Activated CD4-positive, alpha-beta T cell treated with anti-CD3 and anti-CD28 coated beads for 1 hour (primary cell): ENCODE results near the gene AFDN.

ENCODE experiments used
- DNase-seq: peaks from one replicate; pipeline ENCODE4 v3.0.0-alpha.2; 2020

The AFDN gene

DNA sequence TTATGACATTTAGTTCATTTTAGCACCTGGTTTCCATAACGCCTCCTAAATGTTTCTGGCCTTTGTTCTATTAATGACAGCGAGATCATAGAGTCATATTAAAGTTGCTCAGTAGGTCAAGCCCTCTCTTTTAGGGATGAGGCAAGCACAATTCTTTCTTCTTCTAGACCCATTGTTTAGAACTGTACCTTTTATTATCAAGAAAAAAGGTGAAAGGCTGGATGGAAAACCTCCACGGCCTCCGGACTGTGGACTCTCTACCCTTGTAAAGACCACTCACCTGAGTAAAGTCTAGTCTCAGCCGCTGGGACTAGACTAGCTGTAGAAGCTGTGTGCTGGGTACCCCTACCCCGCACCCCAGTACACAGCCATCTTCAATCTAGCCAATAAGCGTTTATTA is 6.0 kb upstream of the AFDN start:
- no peak for DNase-seq

DNA sequence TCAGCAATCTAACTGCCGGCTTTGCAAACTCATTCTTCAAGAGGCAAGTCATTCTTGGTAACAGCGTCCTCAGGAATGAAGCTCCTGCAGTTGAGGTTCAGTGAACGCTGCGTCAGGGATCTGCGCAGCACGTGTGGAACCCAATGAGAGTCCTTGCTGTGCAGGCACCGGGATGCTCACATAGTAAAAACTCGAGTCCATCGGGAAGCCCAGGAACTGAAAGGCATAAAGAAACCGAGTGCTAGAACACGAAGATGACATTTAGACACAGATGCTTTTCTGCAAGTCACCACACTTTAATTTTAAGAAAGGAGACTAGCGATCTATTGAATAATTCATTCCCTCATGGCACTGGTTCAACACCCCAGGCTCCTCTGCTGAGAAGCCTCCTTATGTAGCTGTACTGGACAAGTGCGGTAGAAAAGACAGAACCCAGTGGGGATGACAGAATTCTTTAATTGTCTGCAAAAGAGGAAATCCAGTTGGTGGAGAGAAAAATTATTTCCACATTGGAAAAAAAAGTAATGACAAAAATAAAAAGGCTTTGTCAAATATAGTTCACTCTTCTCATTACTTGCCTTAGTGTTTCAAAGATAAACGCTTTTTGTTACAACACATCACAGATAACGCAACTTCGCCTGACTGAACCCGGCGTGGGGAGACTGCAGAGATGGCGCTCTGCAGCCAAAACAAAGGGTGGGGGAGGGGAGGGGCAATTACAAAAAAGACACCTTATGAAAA is 1.9 kb upstream of the AFDN start:
- no peak for DNase-seq

DNA sequence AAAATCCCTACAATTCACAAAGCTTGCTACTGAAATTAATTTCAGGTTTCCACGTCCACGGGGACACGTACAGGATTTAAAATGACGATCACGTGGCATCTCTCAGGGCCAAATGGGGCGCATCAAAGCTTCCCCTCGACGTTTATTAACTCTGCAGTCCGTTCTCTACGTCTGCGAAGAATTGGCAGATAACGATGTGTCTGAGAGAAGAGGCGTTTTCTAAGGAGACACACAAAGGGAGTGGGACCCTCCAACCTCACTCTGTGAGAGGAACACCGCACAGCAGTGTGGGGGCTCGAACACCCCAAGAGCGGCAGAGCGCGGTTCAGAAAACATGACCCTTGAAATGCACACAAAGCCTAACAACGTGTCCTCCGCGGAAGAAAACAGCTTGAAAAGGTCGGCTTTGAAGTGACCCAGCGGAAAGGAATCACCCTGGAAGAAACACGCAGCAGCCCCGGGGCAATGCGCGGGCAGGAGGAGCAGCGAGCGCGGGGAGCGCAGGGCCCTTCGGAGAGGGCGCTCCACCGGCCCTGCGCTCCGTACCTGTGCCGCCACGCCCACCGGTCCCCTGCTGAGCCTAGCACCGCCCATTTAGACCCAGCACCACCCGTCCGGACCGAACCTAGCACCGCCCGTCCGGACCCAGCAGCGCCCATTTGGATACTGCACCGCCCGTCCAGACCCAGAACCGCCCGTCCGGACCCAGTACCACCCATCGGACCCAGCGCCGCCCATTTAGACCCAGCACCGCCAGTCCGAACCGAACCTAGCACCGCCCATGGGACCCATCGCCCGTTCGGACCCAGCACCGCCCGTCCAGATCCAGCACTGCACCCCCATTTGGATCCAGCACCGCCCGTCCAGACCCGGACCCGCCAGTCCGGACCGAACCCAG is 1.1 kb upstream of the AFDN start:
- no peak for DNase-seq

DNA sequence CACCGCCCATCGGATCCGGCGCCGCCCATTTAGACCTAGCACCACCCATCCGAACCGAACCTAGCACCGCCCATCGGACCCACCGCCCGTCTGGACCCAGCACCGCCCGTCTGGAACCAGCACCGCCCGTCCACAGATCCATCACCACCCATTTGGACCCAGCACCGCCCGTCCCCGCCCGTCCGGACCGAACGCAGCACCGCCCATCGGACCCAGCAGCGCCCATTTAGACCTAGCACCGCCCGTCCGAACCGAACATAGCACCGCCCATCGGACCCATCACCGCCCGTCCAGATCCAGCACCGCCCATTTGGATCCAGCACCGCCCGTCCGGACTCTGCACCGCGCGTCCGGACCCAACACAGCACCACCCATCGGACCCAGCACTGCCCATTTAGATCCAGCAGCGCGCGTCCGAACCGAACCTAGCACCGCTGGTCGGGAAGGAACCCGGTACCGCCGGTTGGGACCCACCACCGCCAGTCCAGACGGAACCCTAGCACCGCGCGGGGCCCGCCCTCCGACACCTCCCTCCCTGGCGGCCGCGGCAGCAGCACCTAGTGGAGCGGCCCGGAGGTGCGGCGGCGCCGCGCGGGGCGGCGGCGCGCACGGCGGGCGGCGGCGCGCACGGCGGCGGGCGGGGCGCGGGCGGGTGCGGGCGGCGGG is 348 bp upstream of the AFDN start:
- peak; percentile 57 for DNase-seq

DNA sequence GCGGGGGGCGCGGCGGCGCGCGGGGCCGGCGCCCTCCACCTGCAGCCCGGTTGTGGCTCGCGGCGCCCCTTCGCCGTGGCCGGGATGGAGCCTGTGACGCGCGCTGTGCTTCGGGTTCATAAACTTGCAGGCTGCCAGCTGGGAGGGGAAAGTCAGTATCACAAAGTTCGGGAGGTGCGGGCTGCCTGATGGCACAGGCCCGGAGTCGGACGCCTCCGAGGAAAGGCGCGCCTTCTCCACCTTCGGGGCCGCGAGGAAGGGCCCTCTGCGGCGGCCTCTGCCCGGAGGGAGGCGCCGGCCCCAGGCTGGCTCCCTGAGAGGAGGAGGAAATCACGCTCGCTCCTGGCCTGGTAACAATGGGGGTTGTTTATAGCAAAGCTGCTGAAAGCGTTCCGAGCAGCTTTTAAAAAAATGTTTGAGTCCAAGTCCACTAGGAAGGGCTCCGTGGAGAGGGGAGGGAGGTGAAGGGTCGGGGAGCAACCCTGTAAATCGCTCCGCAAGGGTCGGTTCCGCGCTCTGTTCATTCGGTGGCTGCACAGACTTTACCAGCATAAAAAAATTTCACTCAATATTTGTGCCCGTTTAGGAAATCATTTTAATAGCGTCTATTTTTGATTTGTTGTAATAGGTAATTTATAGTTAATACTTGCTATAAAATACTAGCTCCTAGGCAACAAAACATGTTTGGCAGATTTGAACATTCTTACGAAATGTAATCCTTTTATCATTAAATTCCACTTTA is 1.0 kb downstream of the AFDN start:
- DNase-seq = no peak

DNA sequence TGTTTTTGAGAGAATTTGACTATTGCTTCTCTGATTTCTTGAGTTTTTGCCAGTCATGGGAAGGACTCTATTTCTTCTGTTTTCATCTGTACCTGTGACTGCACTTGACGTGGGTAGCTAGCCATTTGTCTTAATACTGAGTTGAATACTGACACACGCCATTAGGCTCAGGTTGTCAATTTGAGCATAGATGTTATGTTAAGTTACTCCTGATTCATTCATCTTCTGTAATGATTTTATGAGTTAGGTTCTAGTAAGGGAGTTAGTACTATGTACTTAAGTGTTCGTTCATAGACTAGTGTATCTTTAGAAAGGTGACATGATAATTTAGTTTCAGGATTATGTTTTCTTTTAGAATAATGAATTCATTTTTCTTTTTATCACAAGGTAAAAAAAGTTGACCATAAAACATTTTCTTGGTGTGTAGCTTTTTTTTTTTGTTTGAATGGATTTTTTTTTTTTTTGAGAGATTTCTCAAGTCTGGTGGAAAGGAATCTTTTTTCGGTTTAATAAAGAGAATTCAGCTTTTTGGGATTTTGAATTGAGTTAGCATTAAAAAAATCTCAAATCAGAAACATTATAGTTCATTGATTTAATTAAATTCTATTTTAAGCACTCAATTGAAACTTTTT is 1.7 kb downstream of the AFDN start:
- DNase-seq = no peak

DNA sequence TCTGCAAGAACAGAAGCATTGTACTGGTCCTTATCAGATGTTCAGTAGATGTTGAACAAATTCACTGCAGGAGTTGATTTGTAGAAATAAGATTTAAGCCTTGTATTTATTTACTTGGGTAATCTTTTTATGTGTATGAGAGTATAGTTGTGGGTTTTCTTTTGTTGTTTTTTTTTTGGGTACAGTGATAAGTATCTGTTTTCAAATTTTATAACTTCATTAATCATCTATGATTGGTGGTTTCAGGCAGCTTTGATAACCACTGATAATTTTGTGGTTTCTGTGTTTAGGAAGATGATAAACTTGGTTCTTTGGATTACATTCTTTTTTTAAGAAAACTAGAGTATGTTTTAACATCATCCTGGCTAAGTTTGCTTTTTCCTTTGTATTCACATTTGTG is 2.8 kb downstream of the AFDN start:
- no peak for DNase-seq

DNA sequence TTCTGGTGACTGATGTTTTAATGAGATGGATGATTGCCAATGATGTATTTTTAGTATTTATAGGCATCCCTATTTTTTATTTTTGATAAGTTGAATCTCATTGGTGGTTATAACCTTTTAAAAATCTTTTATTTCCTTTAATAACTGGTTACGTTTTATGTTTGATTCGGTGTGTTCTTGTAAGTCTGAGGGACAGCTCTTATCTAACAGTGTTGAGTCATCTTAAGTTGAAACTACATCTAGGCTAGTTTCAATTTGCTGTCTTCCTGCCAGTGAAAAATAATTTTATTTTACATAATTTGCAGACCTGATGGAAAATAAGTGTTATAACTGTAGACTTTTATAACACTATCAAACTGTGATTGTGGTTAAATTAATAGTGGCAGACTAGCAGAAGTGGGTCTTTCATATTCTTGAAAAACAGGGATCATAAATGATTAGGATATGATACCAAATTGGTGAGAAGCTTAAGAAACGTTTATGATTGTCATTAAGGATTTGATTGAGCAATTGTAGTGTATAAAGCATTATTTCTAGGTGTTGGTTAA is 4.6 kb downstream of the AFDN start:
- DNase-seq = no peak

DNA sequence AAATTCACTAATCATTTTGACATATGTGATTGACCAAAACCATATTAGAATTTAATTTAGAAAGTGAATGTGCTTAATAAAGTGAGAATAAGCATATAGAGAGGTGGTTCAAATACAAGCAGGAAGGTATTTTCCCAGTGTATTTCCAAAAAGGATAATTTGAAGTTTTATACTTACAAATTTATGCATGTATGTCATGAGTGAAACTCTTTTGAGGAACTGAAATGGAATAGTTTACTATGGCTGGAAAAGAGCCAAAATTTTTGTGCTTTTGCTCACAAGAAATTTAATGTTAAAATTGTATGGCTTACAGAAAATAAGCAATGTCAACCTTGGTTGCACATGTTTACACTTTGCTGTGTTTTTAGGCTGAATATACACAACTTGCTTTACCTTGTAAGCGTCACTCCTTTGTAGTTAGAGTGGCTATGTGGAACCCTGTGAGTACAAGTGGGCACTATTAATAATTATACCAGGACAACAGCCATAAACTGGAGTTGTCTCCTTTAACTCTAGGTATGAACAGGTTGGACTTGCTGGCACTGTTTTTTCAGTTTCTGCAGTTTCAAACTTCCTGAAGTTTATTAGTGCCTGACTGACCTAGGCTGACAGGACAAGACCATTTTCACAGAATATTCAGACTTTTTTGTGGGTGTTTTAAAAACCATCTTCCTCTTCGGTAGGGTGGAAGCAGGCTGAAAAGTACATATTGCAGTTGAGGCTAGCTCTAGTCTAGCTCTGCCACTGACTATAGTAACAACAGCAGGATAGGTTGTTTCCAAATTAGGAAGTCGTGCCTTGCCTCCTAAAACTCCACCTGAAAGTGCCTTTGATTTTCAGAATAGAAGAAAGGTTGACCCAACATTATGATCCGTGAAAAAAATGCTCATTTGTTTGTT is 6.0 kb downstream of the AFDN start:
- DNase-seq = no peak

DNA sequence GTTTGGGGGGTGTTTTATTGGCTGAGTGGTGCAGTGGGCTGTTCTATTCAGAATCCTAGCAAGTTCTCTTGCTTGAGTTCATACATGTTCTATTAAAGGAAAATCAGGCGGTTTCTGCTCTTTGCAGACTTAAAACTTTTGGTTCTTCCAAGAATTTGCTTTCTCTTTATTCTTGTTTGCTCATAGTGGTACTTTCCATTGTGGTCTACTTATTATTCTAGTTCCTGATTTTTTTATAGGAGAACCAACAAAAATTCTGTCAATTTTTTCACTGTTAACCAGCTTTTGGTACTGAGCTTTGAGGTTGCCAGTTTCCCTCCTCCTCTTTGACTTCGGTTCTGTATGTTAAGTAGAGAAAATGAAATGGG is 6.7 kb downstream of the AFDN start:
- no peak for DNase-seq

DNA sequence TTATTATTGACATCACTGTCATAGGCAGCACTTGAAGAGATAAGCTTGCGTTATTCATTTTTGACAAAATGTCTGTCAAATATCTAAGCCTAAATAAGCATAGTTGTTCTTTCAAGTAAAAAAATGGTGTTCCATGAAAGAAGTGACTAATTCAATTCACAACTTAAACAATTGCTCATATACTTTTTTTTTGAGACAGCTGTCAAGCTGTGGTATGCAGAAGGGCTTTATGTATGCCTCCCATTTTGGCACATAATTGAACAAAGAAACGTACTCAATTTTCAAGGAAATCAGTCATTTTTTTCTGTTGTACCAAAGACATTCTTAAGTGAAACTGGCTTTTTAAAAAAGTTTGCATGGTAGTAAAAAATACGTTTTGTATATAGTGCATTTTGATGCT is 8.5 kb downstream of the AFDN start:
- DNase-seq = no peak

DNA sequence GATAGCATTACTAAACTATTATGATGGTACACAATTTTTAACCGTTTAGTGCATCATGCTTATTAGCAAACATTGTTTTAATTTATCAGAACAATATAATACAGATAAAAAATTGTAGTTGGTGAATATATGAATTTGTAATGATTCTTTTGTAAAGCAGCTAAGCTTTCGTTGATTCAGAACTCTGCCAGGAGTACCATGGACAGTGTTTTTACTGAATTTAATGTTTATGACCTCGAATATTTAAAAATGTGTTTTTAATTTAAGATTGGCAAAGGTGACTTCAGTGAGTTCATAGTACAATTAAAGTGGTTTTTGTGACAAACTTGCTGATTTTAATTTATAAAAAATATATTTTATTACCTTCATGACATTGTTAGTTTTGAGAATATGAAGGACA is 10.0 kb downstream of the AFDN start:
- no peak for DNase-seq

DNA sequence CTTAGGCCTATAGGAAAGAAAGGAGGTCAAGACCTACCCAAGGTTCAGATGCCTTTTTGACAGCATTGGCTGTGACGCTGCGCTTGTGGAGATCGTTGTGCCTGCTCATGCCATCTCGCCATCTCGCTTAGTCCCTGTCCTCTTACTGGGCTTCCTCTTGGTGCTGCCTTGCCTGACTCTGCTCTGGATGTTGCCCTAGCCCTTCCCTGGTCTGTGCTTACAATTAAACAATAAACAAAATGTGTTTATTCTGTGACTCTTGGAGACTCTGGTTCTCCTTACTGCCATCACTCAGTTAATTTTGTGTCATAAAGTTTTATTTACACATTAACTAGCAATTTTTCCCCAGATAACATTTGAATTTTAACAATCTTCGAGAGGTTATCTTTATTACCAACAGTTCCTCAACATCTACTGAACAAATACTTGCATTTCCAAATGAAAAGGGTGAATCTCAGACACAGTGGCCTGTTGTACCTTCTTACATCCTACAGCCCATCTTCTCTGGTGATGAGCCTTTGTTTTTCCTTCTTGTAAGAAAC is 11.6 kb downstream of the AFDN start:
- DNase-seq = no peak

DNA sequence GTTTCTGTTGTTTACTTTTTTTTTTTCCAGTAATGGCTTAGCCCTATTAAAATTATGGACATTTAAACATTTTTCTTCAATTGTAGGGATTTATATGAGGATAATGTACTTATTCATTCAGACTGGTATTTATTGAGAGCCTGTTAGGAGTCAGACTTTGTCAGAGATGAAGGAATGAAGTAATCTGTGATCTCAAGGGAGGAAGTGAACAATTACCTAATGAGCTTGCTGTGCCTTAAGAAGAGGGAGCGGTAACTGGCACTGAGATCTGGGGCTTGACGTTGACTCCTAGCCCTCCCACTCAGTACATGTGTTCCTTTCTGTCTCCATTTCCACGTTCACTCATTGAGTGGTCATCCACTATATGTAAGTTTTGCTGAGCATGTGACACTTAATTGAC is 12.6 kb downstream of the AFDN start:
- DNase-seq = no peak

DNA sequence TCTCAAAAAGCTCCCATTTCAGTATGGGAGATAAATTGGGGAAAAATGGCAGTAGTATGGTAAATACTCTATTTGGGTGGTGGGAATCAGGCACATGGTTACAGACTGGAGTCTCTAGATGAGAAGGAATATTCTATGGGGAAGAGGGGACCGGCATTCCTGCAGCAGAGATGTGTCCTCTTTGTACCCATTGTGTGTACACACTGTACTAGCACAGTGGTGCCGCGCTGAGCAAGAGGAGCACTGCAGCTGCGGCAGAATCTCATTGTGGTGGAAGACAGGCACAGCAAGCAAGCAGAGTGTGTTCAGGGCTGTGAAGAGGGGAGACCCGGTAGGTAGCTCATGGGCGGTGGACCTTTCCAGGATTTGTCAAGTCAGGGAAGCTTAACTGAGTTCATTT is 13.0 kb downstream of the AFDN start:
- no peak for DNase-seq

DNA sequence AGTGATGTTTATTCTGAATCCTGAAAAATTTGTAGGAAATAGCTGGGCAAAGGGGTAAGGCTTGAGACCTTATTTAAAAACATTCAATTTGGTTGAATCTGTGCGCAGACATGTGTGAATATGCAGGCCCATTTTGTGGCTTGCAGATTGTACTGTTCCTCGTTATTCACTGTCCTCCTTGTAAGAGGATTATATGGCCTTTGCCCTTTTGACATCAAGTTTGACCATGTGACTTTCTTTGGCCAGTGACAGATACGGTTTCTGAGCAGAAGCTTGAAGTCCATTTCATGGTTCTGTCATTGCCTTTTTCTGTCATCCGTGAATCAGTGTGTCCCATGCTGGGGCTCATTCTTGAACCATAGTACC is 13.4 kb downstream of the AFDN start:
- DNase-seq = no peak

DNA sequence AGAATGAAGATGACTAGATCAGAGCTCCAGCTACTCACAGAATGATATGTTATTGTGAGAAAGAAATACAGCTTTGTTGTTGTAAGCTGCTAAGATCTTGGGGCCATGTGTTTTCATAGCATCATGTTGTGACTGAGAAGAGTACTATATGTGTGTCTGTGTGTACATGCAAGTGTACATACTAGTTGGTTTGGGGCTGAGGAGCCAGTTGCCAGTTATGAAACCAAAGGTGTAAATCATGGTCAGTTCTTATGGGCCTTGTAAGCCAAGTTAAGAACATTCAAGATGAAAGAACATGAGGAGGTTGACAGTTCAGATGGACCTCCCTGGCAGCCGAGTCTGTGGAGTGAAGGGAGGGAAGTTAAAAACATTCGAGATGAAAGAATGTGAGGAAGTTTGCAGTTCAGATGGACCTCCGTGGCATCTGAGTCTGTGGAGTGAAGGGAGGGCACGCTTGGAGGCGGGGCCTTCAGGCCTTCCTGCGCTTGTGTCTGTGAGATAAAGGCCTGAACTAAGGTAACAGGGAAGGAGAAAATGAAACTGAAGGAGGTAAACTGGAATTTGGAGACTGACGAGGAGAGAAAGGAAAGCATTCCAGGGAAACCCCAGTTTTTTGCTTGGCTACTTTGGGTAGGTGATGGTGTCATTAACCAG is 13.9 kb downstream of the AFDN start:
- no peak for DNase-seq

DNA sequence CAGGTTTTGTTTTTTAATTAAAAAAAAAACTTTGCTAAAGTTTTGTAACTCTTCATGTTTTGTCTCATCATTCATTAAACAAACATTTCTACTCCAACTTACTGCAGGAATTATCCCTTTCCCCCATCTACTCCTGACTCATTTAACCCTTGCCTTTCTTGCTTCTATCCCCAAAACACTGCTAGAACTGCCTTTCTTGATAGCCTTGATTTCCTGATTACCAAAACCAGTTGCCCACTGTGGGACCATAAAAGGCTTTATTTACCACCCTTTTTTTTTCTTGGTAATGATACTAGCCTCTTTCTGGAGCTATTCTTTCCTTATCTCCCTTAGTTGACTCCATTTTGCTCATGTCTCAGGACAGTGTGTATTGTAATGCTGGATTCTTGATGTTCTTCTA is 15.3 kb downstream of the AFDN start:
- no peak for DNase-seq

DNA sequence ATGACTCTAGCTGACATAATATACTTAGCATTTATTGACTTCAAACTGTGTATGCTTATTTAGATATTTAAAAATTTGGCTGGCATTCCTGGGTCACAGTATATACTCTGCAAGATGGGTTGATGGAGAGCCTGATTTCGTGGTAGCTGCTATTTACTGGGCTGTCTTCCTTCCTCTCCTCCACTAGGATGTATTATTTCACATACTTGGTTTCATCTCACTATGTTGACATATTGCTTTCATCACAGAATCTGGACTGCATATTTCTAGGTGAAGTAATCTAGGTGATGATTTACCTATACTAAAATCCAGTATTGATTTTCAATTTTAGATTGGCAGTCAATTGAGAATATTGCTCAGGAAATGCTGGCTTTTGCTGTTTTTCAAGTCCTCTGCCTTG is 15.7 kb downstream of the AFDN start:
- no peak for DNase-seq

DNA sequence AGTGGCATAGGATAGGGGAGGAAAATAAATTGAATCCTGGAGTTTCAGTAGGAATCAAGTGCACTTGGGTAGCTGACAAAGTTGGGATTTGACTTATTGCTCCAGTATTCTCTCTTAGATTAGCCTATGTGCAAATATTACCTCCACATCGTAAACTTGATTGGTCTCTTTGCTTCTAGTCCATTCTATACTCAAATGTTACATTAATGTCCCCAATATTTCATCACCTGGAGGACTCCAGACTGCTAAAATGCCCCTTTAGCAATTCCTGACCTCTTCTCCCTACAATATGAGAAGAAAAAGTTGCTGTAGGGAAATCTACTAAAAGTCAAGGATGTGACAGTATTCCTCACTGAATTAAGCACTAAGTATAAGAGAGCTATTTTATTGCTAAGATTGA is 16.3 kb downstream of the AFDN start:
- no peak for DNase-seq

DNA sequence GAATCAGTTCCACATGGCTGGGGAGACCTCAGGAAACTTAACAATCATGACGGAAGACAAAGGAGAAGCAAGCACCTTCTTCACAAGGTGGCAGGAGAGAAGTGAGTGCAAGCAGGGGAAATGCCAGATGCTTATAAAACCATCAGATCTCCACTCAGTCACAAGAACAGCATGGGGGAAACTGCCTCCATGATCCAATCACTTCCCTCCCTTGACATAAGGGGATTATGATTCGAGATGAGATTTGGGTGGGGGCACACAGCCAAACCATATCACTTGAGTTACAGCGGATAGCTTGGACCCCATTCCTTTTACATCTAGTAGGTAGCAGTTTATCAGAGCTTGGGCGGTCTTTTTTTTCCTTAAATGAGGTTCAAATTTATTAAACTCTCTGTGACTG is 19.1 kb downstream of the AFDN start:
- no peak for DNase-seq
